Loucy (cell line): ENCODE measurements around the gene TTC7B.

Experiments
- EZH2phosphoT487 ChIP-seq: fragments of 200-600 bp; IDR thresholded peaks from 2 replicates; pipeline ENCODE4 v1.6.1; 2018; ENCODE audit warnings: antibody characterized with exemption, mild to moderate bottlenecking, moderate library complexity, borderline replicate concordance
- TF ChIP-seq, protein P1 (sequence below): fragments of 200-600 bp; sonication (generic); conservative IDR thresholded peaks from 2 replicates; pipeline ENCODE4 v1.5.1; 2014; ENCODE audit warnings: mild to moderate bottlenecking, antibody characterized with exemption, low read length

DNA sequence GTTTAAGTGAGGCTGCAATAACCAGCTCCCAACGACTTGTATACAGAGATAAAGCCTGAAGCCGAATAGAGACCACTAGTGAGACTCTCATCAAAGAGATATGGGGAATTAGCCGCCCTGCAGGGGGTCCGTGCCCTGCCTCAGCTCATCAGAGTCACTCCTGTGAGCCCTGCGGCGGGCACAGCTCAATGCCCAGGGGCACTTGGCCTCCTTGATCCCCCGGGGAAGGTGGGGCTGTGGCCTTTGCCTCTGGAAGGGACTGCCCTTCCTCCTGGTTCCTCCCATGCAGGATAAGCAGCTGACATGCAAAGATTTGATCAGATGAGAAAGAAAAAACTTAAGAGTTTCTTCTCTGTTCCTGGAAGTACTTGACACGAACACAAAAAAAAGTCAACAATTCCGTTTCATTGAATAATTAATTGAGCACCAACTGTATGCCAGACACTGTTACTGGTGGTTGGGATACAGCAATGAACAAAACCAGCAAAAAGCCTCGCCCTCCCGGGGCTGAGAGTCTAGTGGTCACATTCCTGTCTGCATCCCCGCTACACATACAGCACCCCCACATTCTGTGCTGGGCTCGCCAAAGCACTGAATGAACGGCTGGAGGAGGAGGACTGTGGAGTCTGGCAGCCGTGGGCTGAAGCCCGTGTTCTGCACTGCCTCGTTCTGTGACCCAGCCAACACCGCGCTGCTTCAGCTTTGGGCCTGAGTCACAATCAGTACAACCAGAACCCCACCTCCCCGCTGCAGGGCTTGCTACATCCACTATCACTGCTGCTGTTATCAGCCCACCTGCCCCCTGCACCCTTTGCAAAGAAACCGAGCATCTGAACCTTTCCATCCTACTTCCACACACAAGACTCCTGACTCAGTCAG, 10.3 kb downstream of the TTC7B start:
- TF ChIP-seq, protein P1, sequence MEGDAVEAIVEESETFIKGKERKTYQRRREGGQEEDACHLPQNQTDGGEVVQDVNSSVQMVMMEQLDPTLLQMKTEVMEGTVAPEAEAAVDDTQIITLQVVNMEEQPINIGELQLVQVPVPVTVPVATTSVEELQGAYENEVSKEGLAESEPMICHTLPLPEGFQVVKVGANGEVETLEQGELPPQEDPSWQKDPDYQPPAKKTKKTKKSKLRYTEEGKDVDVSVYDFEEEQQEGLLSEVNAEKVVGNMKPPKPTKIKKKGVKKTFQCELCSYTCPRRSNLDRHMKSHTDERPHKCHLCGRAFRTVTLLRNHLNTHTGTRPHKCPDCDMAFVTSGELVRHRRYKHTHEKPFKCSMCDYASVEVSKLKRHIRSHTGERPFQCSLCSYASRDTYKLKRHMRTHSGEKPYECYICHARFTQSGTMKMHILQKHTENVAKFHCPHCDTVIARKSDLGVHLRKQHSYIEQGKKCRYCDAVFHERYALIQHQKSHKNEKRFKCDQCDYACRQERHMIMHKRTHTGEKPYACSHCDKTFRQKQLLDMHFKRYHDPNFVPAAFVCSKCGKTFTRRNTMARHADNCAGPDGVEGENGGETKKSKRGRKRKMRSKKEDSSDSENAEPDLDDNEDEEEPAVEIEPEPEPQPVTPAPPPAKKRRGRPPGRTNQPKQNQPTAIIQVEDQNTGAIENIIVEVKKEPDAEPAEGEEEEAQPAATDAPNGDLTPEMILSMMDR: no peak
- TF ChIP-seq EZH2phosphoT487: no peak
